Tibial nerve (tissue), 4 donors: ENCODE data around the gene TGIF2. TPM values are rescaled to one million over a fixed set of nuclear protein-coding genes. Genes with fewer than 3 reads are reported as not detected.

ENCODE experiments used
- DNase-seq, 2 donors: peaks; one replicate each; pipeline ENCODE4 v3.0.0-alpha.2; 2019; ENCODE audit warnings: low spot score in 2 of 2
- H3K27ac ChIP-seq, 4 donors: fragments of 200-600 bp; sonication (generic) in 3 of 4; one replicate each; pipeline ENCODE4 v1.5.1; 2017 to 2019; ENCODE audit warnings: mild to moderate bottlenecking in 1 of 4
- H3K27me3 ChIP-seq, 2 donors: fragments of 200-600 bp; sonication (generic) in 1 of 2; one replicate each; pipeline versions ENCODE4 v1.5.1 to v1.6.0; 2017 to 2019
- H3K36me3 ChIP-seq, 3 donors: fragments of 200-600 bp; sonication (generic); one replicate each; pipeline ENCODE4 v1.5.1; 2018 to 2019
- H3K4me1 ChIP-seq, 4 donors: fragments of 200-600 bp; sonication (generic) in 3 of 4; one replicate each; pipeline ENCODE4 v1.5.1; 2017 to 2019
- H3K4me3 ChIP-seq, 4 donors: fragments of 200-600 bp; sonication (generic) in 3 of 4; one replicate each; pipeline ENCODE4 v1.5.1; 2017 to 2019; ENCODE audit warnings: mild to moderate bottlenecking in 1 of 4, moderate library complexity in 1 of 4
- H3K9me3 ChIP-seq, 4 donors: fragments of 200-600 bp; sonication (generic) in 3 of 4; one replicate each; pipeline ENCODE4 v1.5.1; 2017 to 2019
- EP300 ChIP-seq, 2 donors: sonication (generic); formaldehyde crosslinking; IDR thresholded peaks; one replicate each; pipeline ENCODE4 v1.6.1; 2017; ENCODE audit warnings: antibody characterized with exemption in 2 of 2, mild to moderate bottlenecking in 1 of 2
- POLR2A ChIP-seq, 2 donors: fragments of 450-650 bp; IDR thresholded peaks; one replicate each; pipeline ENCODE4 v1.6.1; 2017; ENCODE audit warnings: antibody characterized with exemption in 2 of 2, mild to moderate bottlenecking in 2 of 2, moderate library complexity in 2 of 2
- WGBS, 2 donors: methylation state at CpG; one replicate each; pipeline ENCODE4 v1.1.5; 2018; 5-methylcytosine and 5-hydroxymethylcytosine counted together
- total RNA-seq, 4 donors: library from RNA; depleted of rRNA; stranded (reverse); fragments of >200 nt; gene quantifications; one replicate each; pipeline ENCODE4 v1.1.0, GENCODE V29; 2016
- TF ChIP-seq, protein P1 (sequence below), 5 experiments: fragments of 200-600 bp in 3 of 5; fragments of 450-650 bp in 2 of 5; sonication (generic) in 3 of 5; IDR thresholded peaks; one replicate each; pipeline ENCODE4 v1.5.1; 2016 to 2019; ENCODE audit warnings: antibody characterized with exemption in 5 of 5, mild to moderate bottlenecking in 3 of 5, moderate library complexity in 2 of 5

TGIF2 gene
- total RNA-seq, 4 donors from 2014 or later, result 13.2 to 27.7 (median 19.6) TPM

DNA sequence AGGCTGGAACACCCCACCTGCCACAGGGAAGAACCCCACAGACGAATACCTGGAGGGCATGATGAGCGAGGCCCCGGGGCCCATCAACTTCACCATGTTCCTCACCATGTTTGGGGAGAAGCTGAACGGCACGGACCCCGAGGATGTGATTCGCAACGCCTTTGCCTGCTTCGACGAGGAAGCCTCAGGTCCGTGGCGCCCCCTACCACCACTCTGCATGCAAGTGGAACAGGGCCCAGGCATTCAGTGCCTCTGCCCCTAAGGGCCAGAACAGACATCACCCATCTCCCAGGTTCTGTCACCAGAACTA is 25.4 kb upstream of the TGIF2 start:
- H3K9me3 ChIP-seq, result no peaks in the 10 kb centered on the region
- H3K27ac ChIP-seq, result peak overlapping the region in 1 of 4 donors; percentile 2
- peaks cover 0 to 61% (median 19%) of the 10 kb centered on the region in 4 donors for H3K4me1 ChIP-seq
- no peaks in the 10 kb centered on the region for H3K27me3 ChIP-seq
- peaks cover 0 to 50% (median 0%) of the 10 kb centered on the region in 3 donors for H3K36me3 ChIP-seq
- no peak for DNase-seq
- 62 to 66% methylated on average over 9 to 12 of the region's 12 CpGs for WGBS, 2 donors
- H3K4me3 ChIP-seq, result no peak overlapping the region
- no peak for TF ChIP-seq EP300 (IDR thresholded peaks at IDR 0.05)
- TF ChIP-seq, protein P1, sequence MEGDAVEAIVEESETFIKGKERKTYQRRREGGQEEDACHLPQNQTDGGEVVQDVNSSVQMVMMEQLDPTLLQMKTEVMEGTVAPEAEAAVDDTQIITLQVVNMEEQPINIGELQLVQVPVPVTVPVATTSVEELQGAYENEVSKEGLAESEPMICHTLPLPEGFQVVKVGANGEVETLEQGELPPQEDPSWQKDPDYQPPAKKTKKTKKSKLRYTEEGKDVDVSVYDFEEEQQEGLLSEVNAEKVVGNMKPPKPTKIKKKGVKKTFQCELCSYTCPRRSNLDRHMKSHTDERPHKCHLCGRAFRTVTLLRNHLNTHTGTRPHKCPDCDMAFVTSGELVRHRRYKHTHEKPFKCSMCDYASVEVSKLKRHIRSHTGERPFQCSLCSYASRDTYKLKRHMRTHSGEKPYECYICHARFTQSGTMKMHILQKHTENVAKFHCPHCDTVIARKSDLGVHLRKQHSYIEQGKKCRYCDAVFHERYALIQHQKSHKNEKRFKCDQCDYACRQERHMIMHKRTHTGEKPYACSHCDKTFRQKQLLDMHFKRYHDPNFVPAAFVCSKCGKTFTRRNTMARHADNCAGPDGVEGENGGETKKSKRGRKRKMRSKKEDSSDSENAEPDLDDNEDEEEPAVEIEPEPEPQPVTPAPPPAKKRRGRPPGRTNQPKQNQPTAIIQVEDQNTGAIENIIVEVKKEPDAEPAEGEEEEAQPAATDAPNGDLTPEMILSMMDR (IDR thresholded peaks at IDR 0.05), result peak in 1 of 5 experiments; percentile 13

DNA sequence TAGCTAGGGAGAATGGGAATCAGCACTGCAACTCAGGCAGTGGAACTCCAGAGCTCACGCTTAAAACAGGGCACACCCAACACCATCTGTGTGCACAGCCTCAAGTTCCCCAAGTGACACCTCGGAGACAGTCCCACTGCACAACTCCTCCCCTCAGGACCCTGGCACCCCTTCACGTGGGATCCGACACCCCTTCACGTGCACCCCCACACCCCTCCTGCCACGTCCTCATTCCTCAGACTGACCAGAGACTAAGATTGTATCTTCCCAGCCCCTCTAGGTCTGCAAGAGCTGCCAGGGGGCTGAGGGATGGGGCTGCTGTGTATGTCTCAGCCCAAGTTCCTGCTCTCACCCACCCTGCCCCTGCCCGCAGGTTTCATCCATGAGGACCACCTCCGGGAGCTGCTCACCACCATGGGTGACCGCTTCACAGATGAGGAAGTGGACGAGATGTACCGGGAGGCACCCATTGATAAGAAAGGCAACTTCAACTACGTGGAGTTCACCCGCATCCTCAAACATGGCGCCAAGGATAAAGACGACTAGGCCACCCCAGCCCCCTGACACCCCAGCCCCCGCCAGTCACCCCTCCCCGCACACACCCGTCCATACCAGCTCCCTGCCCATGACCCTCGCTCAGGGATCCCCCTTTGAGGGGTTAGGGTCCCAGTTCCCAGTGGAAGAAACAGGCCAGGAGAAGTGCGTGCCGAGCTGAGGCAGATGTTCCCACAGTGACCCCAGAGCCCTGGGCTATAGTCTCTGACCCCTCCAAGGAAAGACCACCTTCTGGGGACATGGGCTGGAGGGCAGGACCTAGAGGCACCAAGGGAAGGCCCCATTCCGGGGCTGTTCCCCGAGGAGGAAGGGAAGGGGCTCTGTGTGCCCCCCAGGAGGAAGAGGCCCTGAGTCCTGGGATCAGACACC is 24.4 kb upstream of the TGIF2 start:
- Histone ChIP-seq H3K36me3 (peaks cover 0 to 50% (median 0%) of the 10 kb centered on the region in 3 donors), H3K9me3 (no peaks in the 10 kb centered on the region), H3K4me3 (no peak overlapping the region), H3K27ac (peak overlapping the region in 2 of 4 donors; percentile 69), H3K4me1 (peaks cover 0 to 51% (median 9%) of the 10 kb centered on the region in 4 donors), H3K27me3 (no peaks in the 10 kb centered on the region)
- no peak for DNase-seq
- TF ChIP-seq POLR2A (IDR thresholded peaks at IDR 0.05), result no peak
- TF ChIP-seq, protein P1 (IDR thresholded peaks at IDR 0.05), result no peak
- TF ChIP-seq EP300 (IDR thresholded peaks at IDR 0.05), result peak in 1 of 2 donors; percentile 37
- WGBS, 2 donors, result 75 to 78% methylated on average over 23 of the region's 23 CpGs

DNA sequence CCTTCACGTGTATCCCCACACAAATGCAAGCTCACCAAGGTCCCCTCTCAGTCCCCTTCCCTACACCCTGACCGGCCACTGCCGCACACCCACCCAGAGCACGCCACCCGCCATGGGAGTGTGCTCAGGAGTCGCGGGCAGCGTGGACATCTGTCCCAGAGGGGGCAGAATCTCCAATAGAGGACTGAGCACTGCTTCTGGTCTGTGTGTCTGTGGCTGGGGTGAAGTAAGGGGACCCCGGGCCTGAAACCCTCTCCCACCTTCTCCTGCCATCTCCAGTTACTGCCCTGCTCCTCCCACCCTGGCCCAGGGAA is 23.8 kb upstream of the TGIF2 start:
- Histone ChIP-seq H3K4me3 (no peak overlapping the region), H3K27ac (peak overlapping the region in 3 of 4 donors; percentile 17 to 69 (median 69)), H3K9me3 (no peaks in the 10 kb centered on the region), H3K4me1 (peaks cover 0 to 45% (median 6%) of the 10 kb centered on the region in 4 donors), H3K36me3 (peaks cover 0 to 50% (median 0%) of the 10 kb centered on the region in 3 donors), H3K27me3 (no peaks in the 10 kb centered on the region)
- no peak for DNase-seq
- WGBS, 2 donors, result 64 to 93% methylated on average over 5 to 8 of the region's 9 CpGs
- TF ChIP-seq EP300 (IDR thresholded peaks at IDR 0.05), result peak in 1 of 2 donors; percentile 37
- TF ChIP-seq, protein P1 (IDR thresholded peaks at IDR 0.05), result no peak

DNA sequence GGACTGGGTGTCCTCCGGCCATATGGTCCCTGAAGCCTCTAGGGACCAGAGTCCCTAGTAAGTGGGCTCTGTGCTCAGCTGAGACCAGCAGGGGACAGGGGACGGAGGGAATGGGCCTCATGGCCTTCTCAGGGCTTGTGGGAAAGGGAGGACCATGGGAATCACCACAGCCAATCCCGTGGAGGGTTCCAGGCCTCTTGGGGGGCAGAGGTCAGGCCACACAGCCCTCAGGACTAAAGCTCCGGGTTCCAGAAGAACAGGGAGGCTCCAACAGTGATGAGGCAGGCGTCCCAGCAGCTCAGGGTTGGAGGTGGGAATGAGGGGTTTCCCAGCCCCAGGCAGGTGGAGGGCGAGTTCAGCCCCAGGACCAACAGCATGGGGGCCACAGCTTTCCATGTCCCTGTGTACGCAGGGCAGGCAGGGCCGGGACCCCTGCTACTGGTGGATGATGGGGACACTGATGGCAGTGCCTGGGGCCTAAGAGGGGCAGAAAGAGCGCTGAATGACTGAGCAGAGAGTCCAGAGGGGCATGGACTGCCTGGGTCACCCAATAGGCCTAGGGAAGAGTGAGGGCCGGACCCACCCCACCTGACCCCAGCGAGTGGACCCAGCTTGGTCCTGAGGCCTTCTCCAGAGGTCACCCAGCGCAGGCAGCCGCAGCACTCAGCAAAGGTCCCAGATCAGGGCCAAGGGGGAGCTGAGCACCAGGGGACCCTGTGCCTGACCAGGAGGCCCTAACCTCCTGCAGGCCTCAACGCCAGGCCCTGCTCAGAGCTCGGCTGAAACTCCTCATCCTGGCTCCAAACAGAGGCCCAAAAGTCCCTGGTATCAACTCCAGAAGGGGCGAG is 23.2 kb upstream of the TGIF2 start:
- WGBS, 2 donors, result 63 to 66% methylated on average over 10 to 13 of the region's 16 CpGs
- Histone ChIP-seq H3K27ac (peak overlapping the region; percentile 16 to 69 (median 43)), H3K4me1 (peaks cover 0 to 40% (median 3%) of the 10 kb centered on the region in 4 donors), H3K4me3 (no peak overlapping the region), H3K9me3 (no peaks in the 10 kb centered on the region), H3K27me3 (no peaks in the 10 kb centered on the region), H3K36me3 (peaks cover 0 to 45% (median 0%) of the 10 kb centered on the region in 3 donors)
- TF ChIP-seq, protein P1 (IDR thresholded peaks at IDR 0.05), result no peak
- TF ChIP-seq EP300 (IDR thresholded peaks at IDR 0.05) (peak in 1 of 2 donors; percentile 10), POLR2A (IDR thresholded peaks at IDR 0.05) (no peak)
- no peak for DNase-seq
